HG03439 (cell line): Measurements from ENCODE around the gene CHCHD2.
"Not testable (repeated sequence)": the region's sequence is repeated elsewhere in the genome, so short reads cannot be mapped to it uniquely, and the experiment has no call there.

ENCODE experiments used
- ATAC-seq: cut with Tn5 transposase; IDR thresholded peaks from one replicate; pipeline ENCODE4 v1.9.1; 2021; ENCODE audit warnings: mild to moderate bottlenecking, moderate library complexity; ENCODE audit not compliant: unreplicated experiment

CHCHD2 gene, protein sequence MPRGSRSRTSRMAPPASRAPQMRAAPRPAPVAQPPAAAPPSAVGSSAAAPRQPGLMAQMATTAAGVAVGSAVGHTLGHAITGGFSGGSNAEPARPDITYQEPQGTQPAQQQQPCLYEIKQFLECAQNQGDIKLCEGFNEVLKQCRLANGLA

DNA sequence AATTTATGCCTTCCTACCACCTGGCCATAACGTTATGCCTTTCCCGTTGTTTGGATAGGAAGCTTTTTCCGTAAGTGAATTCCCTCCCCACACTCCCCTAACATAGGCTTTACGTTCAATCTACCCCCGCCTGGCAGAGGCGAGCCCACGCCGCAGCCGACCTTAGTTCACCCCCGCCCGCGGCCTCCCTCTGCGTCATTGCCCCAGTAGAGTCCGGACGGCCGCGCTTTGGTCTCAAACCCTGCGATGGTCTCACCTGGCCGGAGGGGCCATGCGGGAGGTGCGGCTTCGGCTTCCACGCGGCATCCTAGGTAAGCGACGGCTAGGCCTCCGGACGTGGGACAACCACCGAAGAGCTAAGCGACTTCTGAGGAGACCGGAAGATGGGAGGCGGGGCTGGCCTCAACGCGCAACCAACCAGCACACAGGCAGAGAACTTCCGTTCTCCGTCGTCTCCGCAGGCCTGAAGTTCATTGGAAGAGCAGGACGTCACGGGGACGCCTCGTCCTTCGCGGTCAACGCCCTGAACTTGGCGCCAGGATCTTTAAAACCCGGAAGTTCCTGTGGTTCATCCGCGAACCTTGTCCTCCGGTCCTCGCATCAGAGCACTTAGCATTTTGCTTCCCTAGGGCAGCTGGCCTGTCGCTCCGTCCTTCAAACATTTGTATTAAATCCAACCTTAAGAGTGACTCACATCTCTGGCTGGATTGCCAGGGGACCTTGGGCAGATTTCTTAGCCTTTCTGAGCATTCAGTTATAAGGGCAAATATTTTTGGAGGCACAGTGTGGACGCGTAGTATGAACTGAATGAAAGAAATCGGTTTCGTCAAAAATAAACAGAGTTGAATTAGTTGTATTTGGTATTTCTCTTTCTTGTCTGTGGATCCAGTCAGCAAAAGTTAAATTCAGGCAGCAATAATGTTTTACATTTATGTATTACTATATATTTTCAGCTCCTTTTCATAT lies at the start of gene CHCHD2:
Gene CHCHD2 (minus strand): TSS at position 369 of the 966 bp plus-strand sequence. CDS start 63 bp downstream, at position 306.
- ATAC-seq: peak; percentile 100

DNA sequence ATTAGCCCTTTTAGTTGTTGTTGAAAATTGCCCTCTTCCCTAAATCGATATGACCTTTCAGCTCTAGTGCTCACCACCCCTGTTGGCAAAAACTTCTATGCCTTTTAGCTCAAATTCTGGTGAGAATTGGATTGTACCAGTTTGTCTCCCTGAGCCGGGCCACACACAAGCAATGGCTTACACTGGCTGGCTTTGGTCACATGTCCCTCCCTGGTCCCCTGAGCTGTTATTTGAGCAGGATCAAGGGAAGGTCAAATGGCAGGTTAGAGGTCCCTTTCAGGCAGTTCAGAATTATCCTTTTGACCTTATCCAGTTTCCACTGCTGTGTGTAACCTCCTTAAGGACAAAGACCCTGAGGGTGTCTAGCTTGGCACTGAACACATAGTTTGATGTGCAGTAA lies 24.8 kb upstream of the CHCHD2 start:
- not testable (repeated sequence) for ATAC-seq

DNA sequence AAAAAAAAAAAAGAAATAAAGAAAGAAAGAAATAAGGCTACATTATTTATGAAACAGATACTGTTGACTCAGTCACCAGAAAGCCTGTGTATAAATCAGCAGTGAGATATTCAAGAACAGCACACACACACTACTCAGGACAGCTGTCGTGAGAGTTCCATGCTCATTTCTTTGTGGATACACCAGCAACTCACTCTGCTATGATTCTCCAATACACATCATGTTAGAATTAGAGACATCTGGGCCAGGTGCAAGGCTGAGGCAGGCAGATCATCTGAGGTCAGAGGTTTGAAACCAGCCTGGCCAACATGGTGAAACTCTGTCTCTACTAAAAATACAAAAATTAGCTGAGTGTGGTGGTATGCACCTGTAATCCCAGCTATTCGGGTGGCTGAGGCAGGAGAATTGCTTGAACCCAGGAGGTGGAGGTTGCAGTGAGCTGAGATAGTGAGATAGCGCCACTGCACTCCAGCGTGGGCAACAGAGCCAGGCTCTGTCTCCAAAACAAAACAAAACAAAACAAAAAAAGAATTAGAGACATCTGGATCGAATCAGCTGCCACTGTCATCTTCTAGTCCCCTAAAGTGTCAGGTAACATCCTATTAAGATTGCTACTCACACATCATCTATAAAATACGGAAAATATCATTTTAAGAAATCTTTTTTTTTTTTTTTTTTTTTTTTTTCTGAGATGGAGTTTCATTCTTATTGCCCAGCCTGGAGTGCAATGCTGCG lies 21.1 kb upstream of the CHCHD2 start:
- no peak for ATAC-seq

DNA sequence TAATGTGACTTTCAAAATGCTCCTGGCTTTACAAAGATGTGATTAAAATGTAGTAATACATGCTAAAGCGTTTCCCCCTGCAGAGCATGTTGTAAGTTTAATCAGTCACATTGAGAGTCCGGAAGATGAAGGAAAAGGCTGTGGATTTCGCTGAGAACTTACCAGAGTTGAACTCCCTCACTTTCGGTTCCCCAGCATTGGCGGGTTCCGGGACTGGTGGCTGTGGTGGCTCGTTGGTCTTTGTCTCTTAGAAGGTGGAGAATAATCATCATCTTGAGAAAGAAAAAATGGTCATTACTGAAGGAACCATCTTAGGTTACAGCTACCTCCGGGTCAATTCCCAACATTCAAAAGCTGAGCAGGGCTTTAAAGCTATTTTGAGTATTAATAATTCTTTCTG lies 19.6 kb upstream of the CHCHD2 start:
- ATAC-seq: no peak

DNA sequence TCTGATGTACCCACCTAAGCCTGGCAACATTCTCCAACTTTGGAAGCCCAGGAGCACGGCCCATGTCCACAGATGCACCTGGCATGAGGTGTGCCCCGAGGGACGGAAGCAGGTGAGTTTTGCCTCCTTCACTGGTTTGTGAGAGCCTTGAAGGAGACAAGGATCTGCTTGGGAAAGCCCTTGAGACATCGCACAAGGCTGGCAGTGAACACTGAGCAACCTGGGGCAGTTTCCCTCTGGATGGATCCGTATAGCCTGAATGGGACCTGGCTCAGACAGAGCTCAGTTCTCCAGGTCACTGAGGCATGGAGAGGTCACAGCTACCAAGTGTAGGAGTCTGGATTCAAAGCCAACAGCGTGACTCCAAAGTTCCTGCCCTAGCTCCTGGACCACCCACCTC lies 18.7 kb upstream of the CHCHD2 start:
- ATAC-seq: no peak

DNA sequence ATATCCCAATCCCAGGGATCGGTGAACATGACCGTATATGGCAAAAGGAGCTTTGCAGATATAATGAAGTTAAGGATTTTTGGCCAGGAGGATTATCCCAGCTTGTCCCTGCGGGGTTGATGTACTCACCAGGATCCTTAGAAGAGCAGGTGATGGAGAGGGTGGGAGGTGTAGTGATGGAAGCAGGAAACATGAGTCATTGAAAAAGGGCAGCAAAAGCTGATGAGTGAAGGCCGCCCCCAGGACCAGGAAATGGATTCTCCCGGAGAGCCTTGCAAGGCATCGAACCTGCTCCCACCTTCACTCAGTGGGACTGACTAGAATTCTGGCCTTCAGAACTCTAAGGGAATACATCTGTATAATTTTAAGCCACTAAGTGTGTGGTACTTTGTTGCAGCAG lies 15.2 kb upstream of the CHCHD2 start:
- no peak for ATAC-seq

DNA sequence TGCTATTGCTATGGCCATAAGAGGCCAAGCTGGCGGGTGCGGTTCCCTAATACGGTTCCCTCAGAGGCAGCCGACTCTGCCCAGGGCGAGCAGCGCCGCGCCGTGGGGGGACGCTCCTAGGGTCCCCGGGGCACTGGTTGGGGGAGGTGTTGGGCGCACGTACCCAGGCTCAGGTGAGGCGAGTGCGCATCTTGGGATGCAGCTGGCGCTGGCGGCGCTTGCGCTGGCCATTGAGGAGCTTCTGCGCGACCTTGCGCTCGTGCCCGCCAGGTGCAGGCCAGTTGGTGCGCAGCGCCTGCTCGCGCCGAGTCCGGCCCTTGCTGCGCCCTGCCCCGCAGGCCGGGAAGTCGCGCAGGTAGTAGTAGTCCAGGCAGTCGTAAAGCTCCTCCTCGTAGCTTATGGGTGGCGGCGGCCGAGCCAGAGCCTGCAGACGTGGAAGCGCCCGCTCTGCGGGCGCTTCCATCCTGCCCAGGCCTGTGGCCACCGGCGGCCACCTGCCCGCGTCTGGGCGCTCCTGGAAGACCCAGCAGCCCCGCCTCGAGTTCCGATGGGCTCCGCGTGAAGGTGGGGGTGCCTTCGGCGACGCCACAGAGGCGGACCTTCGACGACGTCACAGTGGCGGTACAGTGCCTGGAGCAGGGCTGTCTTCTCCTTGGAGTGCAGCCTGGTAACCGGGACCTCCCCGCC lies 9.7 kb upstream of the CHCHD2 start, which contains the start of gene NUPR2:
Gene NUPR2 (minus strand): TSS at position 566 of the 687 bp plus-strand sequence. CDS start 103 bp downstream, at position 463.
- no peak for ATAC-seq

DNA sequence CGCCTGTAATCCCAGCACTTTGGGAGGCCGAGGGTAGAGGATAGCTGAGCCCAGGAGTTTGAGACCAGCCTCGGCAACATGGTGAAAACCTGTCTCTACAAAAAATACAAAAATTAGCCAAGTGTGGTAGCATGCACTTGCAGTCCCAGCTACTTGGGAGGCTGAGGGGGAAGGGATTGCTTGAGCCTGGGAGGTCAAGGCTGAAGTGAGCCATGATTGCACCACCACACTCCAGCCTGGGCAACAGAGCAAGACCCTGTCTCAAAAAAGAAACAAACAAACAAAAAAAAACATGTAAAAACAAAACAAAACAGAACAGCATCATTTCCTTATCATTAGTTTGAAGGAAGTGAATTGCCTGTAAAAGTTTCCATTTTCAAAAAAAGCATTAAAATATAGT lies 6.0 kb upstream of the CHCHD2 start:
- not testable (repeated sequence) for ATAC-seq

DNA sequence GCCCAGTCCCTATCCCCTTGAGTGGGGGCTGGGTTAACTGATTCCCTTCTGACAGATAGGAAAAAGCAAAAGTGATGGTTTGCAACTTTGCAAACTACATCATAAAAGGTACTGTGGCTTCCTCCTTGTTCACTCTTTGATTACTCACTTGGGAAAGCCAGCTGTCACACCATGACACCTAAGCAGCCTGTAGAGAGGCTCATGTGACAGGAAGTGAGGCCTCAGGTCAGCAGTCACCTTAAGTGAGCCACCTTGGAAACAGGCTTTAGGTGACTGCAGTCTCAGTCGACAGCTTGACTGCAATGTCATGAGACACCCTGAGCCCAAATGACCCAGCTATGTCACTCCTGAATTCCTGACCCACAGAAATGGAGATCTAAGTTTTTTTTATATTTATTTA lies 4.3 kb upstream of the CHCHD2 start:
- no peak for ATAC-seq

DNA sequence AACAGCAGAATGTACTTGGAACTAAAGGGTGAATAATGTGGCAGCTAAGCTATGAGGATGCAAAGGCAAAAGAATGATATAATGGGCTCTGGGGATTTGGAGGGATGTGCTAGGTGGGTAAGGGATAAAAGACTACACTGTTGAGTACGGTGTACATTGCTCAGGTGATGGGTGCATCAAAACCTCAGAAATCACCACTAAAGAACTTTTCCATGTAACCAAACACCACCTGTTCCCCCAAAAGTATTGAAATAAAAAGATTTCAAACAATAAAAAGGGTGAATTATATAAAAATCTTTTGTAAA lies 1.6 kb upstream of the CHCHD2 start:
- no peak for ATAC-seq

DNA sequence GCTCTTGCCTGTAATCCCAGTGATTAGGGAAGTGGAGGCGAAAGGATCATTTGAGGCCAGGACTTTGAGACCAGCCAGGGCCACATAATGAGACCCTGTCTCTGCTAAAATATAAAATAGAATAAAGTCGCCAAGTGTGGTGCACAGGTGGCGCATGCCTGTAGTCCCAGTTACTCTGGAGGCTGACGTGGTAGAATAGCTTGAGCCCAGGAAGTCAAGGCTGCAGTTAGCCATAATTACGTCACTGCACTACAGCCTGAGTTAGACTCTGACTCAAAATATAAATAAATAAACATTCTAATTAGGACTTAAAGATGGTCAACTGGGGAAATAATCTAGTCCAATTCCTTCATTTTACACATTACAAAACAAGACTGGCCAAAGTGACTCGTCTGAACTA lies 768 bp downstream of the CHCHD2 start:
- no peak for ATAC-seq

DNA sequence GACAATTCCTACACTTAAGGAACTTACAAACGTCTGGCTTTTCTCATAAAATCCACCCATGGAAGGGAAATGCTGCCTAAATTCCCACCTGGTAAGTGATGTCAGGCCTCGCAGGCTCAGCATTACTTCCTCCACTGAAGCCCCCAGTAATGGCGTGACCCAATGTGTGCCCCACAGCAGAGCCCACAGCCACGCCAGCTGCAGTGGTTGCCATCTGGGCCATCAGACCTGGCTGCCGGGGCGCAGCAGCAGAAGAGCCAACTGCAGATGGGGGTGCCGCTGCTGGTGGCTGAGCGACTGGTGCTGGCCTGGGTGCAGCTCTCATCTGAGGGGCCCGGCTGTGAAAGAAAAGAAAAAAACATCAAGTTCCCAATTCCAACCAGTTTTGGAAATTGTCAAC lies 2.1 kb downstream of the CHCHD2 start:
- not testable (repeated sequence) for ATAC-seq

DNA sequence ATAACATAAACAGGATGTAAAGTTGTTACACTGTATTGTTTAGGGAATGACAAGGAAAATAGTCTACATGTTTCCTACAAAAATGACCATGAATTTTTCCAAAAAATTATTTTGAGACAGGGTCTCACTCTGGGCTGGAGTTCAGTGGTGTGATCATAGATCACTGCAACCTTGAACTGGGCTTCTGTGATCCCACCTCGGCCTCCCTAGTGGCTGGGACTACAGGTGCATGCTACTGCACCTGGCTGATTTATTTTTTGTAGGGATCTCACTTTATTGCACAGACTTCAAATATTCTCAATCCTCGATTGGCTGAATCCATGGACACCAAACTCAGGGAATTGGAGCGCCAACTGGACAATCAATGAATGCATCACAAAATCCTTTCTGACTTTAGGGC lies 6.6 kb downstream of the CHCHD2 start:
- ATAC-seq: no peak

DNA sequence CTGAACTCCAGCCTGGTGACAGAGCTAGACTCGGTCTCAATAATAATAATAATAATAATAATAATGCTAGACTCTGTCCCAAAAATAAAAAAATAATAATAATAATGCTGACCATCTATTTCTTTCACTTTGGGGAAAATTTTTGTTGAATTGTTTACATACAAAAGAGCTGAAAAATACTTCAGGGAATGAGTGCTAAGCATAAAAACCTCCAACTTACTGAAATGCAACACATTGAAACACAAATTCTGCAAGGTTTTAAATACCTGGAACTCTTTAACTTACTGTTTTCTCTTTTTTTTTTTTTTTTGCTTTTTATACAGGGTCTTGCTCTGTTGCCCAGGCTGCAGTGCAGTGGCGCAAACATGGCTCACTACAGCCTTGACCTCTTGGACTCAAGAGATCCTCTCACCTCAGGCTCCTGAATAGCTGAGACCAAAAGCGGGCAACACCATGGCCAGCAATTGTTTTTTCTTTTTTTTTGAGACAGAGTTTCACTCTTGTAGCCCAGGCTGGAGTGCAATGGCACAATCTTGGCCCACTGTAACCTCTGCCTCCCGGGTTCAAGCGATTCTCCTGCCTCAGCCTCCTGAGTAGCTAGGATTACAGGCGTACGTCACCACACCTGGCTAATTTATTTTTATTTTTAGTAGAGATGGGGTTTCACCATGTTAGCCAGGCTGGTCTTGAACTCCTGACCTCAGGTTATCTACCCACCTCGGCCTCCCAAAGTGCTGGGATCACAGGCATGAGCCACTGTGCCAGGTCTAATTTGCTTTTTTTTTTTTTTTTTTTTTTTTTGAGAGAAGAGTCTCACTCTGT lies 7.9 kb downstream of the CHCHD2 start:
- ATAC-seq: not testable (repeated sequence)

DNA sequence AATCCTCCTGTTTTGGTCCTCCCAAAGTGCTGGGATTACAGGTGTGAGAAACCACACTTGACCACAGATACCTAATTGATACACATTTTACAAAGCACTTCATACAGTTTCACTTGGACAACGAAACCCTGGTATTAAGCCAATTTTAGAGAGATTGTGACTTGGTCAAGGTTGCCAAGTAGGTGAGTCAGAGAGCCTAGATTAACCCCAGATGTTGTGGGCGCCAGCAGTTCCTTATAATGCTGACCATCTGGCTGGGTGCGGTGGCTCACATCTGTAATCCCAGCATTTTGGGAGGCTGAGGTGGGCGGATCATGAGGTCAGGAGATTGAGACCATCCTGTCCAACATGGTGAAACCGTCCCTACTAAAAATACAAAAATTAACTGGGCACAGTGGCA lies 8.6 kb downstream of the CHCHD2 start:
- ATAC-seq: no peak

DNA sequence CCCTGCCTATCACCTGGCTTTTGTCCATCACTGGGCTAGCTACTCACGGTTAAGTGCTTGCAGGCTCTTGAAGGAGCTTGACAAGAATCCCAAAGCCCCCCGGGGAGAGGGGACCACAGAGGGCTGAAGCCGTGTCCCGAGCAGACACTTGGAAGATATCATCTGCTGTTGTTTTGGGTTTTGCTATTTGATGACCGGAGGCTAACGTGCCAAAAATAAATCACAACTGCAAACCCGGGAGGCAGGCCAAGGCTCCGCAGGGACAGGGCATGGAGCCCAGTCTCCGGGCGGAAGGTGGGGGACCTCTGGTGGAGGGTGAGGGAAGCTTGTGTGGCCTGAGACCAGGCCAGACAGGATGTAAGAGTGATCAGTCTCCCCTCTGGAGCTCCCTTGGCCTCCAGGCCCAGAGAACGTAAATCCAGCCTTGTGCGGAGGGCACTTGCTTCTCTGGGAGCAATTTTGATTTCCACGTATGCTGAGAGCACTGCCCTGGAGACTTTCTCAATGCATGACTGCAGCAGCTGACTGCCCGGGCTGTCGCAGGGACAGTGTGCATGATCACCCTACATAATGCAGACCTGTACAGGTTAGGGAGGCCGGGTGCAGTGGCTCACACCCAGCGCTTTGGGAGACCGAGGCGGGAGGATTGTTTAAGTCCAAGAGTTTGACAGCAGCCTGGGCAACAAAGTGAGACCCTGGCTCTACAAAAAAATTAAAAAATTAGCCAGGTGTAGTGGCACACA lies 13.3 kb downstream of the CHCHD2 start, which contains the start of gene PHKG1:
Gene PHKG1 (minus strand): TSS at position 164 of the 743 bp plus-strand sequence. CDS start 4,011 bp downstream, outside the sequence.
- no peak for ATAC-seq

DNA sequence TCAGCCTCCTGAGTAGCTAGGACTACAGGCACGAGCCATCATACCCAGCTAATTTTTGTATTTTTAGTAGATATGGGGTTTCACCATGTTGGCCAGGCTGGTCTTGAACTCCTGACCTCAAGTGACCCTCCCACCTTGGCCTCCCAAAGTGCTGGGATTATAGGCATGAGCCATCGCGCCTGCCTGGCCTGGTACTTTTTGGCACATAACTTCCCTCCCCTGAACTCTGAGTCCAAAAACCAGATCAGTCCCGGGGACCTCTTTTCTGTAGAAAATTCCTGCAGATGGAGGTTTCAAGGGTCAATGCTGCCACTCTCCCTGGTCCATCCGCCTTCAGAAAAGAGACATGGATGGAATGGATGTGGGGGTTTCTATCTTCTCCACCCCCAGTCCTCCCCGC lies 13.9 kb downstream of the CHCHD2 start:
- ATAC-seq: not testable (repeated sequence)

DNA sequence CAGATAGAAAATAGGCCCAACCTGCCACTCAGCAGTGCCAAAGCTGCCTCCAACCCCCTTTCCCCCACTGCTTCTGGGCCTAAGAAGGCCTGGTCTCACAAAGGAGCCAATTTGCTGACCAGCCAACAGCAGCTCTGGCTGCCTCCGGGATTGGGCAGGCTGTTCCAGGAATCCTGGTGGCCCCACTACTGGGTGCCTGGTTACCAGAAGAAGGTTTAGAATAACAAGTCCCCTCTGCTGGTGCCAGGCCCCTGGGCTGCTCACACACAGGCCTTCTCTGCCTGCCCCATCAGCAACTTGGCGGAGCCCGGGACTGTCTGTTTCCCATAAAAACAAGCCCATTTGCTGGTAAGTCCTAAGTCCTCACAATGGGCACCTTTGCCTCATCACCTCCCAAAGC lies 14.7 kb downstream of the CHCHD2 start:
- ATAC-seq: no peak

DNA sequence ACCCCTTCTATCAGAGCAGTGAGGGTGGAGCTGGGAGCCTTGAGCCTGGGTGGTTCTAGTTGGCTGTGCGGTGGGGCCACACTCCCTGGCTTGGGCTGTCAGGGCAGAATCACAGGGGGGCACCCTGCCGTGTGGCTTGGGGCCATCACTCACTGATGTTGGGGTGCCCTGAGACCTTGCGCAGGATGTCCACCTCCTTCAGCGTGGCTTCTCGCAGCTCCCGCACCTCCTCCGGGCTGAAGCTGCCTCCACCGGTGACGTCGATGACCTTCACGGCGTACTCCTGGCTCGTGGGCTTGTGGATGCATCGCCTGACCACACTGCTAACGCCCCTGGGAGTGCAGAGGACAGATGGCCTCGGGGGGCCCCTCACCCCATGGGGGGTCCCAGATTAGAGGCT lies 18.8 kb downstream of the CHCHD2 start:
- no peak for ATAC-seq
